ENCODE measurements around the gene EXPH5.

- no peak for TF ChIP-seq CTCF (conservative IDR thresholded peaks at IDR 0.05; ENCODE audit: low read length)
- TF ChIP-seq EZH2phosphoT487 (IDR thresholded peaks at IDR 0.05; ENCODE audit: borderline replicate concordance) = no peak
Measured at GRCh38 chr11:108586600-108586999, 7.0 kb downstream of the EXPH5 start.
